Brain pericyte (primary cell): ENCODE measurements around the gene BTG1.

ENCODE experiments used
- DNase-seq: peaks from one replicate; pipeline ENCODE4 v3.0.0-alpha.2; 2012; ENCODE audit warnings: low read depth, low spot score

The BTG1 gene, protein sequence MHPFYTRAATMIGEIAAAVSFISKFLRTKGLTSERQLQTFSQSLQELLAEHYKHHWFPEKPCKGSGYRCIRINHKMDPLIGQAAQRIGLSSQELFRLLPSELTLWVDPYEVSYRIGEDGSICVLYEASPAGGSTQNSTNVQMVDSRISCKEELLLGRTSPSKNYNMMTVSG

GRCh38 chr12:92145731-92146496 is at the start of gene BTG1:
TSS of gene BTG1 (minus strand) at chr12:92145846. CDS start at chr12:92145535, 311 bp downstream.
- peak; percentile 100 for DNase-seq

DNA sequence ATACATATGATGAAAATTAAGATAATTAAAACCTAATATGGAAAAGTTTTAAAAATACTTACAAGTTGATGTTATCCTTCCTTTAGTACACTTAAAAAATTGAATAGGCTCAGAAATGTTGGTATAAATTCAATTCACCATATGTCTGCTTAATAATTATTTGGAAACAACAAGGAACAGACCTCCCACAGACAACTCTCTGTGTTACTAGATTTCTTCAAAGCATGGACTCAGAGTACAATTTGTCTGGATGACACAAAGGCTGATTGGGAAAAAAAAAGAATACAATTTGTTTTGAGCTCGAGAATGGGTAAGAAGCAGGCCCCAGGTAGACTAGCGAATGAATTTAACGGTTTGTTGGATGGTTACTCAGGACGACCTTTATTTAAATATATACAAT is 48.9 kb upstream of the BTG1 start:
- no peak for DNase-seq

DNA sequence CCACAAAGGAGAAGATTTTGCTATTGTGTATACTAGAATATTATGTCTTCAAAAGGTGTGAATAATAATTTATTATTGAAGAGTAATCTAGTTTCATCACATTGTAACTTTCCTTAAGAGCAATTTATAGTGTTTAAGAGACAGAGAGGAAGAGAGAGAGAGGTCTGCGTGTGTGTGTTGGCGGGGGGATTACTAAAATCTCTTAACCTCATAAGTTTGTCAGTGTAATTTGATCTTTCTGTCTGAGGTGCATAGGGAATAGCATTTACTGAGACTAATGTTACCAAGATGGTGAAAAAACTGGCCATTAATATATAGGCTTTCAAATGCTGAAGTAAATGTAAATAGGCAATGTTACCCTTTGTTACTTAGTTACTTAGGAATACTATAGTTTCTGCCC is 48.2 kb upstream of the BTG1 start:
- DNase-seq: no peak

DNA sequence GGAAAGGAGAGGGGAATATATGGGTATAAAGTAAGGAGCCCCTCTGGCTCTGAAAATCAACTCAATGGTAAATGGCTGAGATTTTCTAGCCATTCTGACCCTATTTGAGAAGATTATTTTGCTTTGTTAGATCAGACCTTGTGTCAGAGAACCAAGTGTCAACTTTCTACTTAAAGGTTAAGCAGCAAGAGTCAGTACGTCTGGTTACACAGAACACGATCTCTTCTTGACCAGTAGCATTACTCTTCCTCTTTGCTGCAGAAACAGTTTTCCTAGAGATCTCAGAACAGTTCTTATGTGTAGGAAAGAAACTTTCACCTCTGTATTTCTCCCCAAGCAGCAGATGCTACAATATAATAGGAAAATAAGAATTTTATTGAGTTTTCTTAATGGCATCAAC is 47.4 kb upstream of the BTG1 start:
- DNase-seq: no peak

DNA sequence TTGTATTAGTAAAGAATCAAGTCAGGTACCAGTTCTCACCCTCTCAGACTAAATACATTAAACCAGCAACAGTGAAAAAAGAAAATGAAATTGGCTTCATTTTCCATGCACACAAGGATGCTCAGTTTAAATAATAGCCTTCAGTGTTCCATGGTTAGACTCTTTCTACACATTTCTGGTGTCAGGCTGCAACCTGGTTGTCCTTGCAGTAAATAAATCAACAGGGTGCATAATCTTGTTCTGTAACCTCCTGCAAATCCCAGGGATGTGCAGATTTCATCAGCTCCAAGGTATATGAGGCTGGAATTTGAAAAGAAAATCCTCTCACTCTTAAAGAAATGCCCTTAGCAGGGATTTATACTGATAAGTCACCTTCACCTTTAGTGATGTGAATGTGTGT is 46.7 kb upstream of the BTG1 start:
- DNase-seq: no peak

DNA sequence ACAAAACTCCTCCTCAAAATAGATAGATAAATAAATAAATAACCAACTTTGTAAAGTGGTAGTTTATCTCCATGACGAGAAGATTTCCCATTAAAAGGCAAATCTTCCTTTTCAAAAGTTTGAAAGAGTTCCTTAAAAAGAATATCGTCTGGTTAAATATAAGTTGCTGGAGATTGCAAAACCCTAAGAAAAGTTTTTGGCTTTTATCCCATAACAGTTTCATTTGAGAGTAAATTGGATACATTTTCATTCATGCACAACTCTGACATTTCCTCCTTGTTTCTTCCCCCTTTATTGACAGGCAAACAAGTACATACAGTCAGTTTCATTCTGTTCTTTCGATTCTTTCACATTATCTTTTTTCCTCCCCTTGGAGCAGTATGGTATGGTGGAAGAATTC is 45.4 kb upstream of the BTG1 start:
- DNase-seq: no peak

DNA sequence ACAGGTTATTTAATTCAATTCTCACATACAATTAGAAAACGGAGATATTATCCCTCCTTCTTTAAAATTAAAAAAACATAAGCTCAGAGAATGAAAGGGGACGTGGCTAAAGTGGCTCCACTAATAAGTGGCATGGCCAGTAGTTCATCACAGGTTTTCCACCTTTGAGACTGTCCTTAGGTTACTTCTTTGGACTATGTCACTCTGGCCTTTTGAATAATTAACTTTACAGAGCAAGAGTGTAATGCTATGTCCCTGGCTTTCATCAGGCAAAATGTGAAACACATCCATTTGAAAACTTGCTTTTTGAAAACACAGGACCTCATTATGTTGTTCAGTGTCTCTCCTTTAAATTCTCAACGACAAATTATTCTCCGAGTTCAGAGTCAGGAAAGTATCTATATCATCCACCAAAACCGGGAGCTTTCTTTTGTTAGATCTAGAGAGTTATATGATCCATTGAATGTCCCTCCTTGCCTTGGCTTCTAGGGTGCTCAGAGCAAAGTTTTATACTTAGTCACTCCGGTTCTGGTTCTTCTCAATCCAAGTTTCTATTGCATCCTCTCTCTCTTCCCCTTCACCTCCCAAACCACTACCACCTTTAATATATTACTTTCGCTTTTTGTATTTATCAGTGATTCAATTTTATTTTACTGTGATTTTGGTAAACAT is 43.0 kb upstream of the BTG1 start:
- DNase-seq: no peak

- DNase-seq: no peak
Measured at GRCh38 chr12:92186038-92186470, 40.4 kb upstream of the BTG1 start.

- no peak for DNase-seq
Measured at GRCh38 chr12:92185052-92185451, 39.4 kb upstream of the BTG1 start.

GRCh38 chr12:92183575-92183974 is 37.9 kb upstream of the BTG1 start:
- no peak for DNase-seq

DNA sequence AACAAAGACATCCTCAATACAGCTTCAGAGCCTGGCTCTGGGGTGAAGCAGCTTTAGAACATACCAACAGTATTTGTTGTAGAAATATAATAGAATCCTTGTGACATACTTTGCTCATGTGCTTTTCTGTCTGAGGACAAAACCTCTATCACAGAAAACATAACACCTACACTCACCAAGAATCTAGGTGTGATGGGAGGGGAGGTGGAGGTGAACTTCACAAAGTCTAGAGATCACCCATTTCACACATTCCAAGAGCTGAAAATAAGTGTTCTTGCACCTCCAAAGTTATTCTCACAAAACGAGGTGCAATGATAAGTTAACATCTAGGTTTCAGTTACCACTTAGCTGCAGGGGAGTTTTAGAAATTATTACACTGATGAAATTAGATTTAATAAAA is 32.7 kb upstream of the BTG1 start:
- DNase-seq: no peak

GRCh38 chr12:92176646-92177045 is 31.0 kb upstream of the BTG1 start:
- DNase-seq: no peak

GRCh38 chr12:92175961-92176360 is 30.3 kb upstream of the BTG1 start:
- no peak for DNase-seq

- DNase-seq: no peak
Measured at GRCh38 chr12:92170050-92170449, 24.4 kb upstream of the BTG1 start.

- DNase-seq: no peak
Measured at GRCh38 chr12:92167075-92167474, 21.4 kb upstream of the BTG1 start.

DNA sequence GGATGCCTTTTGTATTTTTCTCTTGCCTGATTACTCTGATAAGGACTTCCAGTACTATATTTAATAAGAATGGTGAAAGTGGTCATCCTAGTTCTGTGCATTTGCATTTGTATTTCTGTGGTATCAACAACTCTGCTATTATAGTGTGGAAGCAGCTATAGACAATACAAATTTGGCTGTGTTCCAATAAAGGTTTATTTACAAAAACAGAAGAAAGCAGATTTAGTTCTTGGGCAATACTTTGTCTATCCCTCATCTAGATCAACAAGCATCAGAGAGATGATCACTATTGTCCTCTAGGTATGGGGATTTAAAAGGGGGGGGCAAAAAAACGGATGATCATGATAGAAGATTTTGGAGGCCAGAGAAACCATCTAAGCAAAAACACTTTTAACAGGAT is 19.1 kb upstream of the BTG1 start:
- DNase-seq: no peak

DNA sequence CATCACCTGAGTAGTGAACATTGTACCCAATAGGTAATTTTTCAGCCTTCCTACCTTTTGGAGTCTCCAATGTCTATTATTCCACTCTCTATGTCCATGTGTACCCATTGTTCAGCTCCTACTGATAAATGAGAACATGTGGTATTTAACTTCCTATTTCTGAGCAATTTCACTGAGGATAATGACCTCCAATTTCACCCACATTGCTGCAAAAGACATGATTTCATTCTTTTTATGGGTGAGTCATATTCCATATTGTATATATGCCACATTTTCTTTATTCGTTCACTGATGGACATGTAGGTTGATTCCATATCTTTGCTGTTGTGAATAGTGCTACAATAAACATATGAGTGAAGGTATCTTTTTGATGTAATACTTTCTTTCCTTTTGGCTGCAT is 16.4 kb upstream of the BTG1 start:
- DNase-seq: no peak

- no peak for DNase-seq
Measured at GRCh38 chr12:92158796-92159439, 13.3 kb upstream of the BTG1 start.

GRCh38 chr12:92156704-92157395 is 11.2 kb upstream of the BTG1 start:
- no peak for DNase-seq

GRCh38 chr12:92156139-92156538 is 10.5 kb upstream of the BTG1 start:
- no peak for DNase-seq

GRCh38 chr12:92155733-92156132 is 10.1 kb upstream of the BTG1 start:
- no peak for DNase-seq

- no peak for DNase-seq
Measured at GRCh38 chr12:92151916-92152315, 6.3 kb upstream of the BTG1 start.
